NCI-H510A (cell line): ENCODE data around the gene NBEAL2.

Experiments used
- DNase-seq: peaks from one replicate; lab custom pipeline; 2025; lab: John Stamatoyannopoulos, UW

NBEAL2 gene

GRCh38 chr3:46978985-46979944, at the start of gene NBEAL2:
TSS of gene NBEAL2 (plus strand) at chr3:46979666. CDS start at chr3:46979862, 196 bp downstream.
- peak; percentile 93 for DNase-seq

- no peak for DNase-seq
Measured at GRCh38 chr3:46930166-46930944, 49.1 kb upstream of the NBEAL2 start.

GRCh38 chr3:46930945-46931403, 48.5 kb upstream of the NBEAL2 start:
- no peak for DNase-seq

- DNase-seq = peak; percentile 31
Measured at GRCh38 chr3:46931631-46932331, 47.7 kb upstream of the NBEAL2 start.

GRCh38 chr3:46932455-46933225, 46.8 kb upstream of the NBEAL2 start:
- DNase-seq = no peak

GRCh38 chr3:46933261-46933660, 46.2 kb upstream of the NBEAL2 start:
- no peak for DNase-seq

- DNase-seq = no peak
Measured at GRCh38 chr3:46934072-46934471, 45.4 kb upstream of the NBEAL2 start.

GRCh38 chr3:46934498-46935167, 44.8 kb upstream of the NBEAL2 start:
- DNase-seq = no peak

GRCh38 chr3:46935168-46935858, 44.2 kb upstream of the NBEAL2 start:
- DNase-seq = no peak

- no peak for DNase-seq
Measured at GRCh38 chr3:46935989-46936558, 43.4 kb upstream of the NBEAL2 start.

GRCh38 chr3:46936733-46937250, 42.7 kb upstream of the NBEAL2 start:
- DNase-seq = no peak

- DNase-seq = no peak
Measured at GRCh38 chr3:46938118-46938517, 41.3 kb upstream of the NBEAL2 start.

- DNase-seq = no peak
Measured at GRCh38 chr3:46939578-46940445, 39.7 kb upstream of the NBEAL2 start.

GRCh38 chr3:46942076-46942475, 37.4 kb upstream of the NBEAL2 start:
- DNase-seq = no peak

GRCh38 chr3:46942481-46943236, 36.8 kb upstream of the NBEAL2 start:
- no peak for DNase-seq

- DNase-seq = no peak
Measured at GRCh38 chr3:46943237-46944187, 36.0 kb upstream of the NBEAL2 start.

GRCh38 chr3:46944191-46944590, 35.3 kb upstream of the NBEAL2 start:
- no peak for DNase-seq
